Gastrocnemius medialis (tissue), 4 donors: ENCODE results near the gene GRIN3A. TPM values are rescaled to one million over a fixed set of nuclear protein-coding genes. Genes with fewer than 3 reads are reported as not detected.

Experiments
- ATAC-seq, 2 donors: fragments of 150-250 bp; one replicate each; pipeline ENCODE4 v1.9.1; 2016
- DNase-seq, 2 donors: peaks; one replicate each; pipeline ENCODE4 v3.0.0-alpha.2; 2019
- H3K27ac ChIP-seq, 4 donors: fragments of 200-600 bp; sonication (generic); 1 replicate in 1 of 4; 2 replicates in 3 of 4; pipeline ENCODE4 v1.5.1; 2016 to 2018; ENCODE audit warnings: mild to moderate bottlenecking in 2 of 4, moderate library complexity in 1 of 4
- H3K27me3 ChIP-seq, 3 donors: fragments of 200-600 bp; sonication (generic) in 2 of 3; 1 replicate in 1 of 3; 2 replicates in 2 of 3; pipeline versions ENCODE4 v1.5.1 to v1.6.0; 2016 to 2019; ENCODE audit warnings: mild to moderate bottlenecking in 1 of 3, moderate library complexity in 1 of 3
- H3K36me3 ChIP-seq, 2 donors: fragments of 200-600 bp; sonication (generic) in 1 of 2; one replicate each; pipeline ENCODE4 v1.5.1; 2017 to 2018
- H3K4me1 ChIP-seq, 2 donors: fragments of 200-600 bp; sonication (generic) in 1 of 2; one replicate each; pipeline ENCODE4 v1.5.1; 2016 to 2017; ENCODE audit warnings: mild to moderate bottlenecking in 2 of 2
- H3K4me3 ChIP-seq, 4 donors: fragments of 200-600 bp; sonication (generic) in 3 of 4; 1 replicate in 1 of 4; 2 replicates in 3 of 4; pipeline ENCODE4 v1.5.1; 2016 to 2019; ENCODE audit warnings: mild to moderate bottlenecking in 2 of 4
- H3K9me3 ChIP-seq, 3 donors: fragments of 200-600 bp; sonication (generic) in 2 of 3; 1 replicate in 1 of 3; 2 replicates in 2 of 3; pipeline ENCODE4 v1.5.1; 2016 to 2019
- POLR2A ChIP-seq, 2 donors: fragments of 450-650 bp; IDR thresholded peaks; one replicate each; pipeline ENCODE4 v1.6.1; 2017; ENCODE audit warnings: antibody characterized with exemption in 2 of 2, mild to moderate bottlenecking in 2 of 2, moderate library complexity in 2 of 2
- in situ Hi-C, 4 donors: fragments of 200-750 bp; cut with MboI; loops; one replicate each; pipeline versions ENCODE4 v1.15.0 to v1.8.0; 2017; ENCODE audit warnings: low sequenced_read_pairs in 4 of 4
- intact Hi-C: fragments of 100-400 bp; cut with DNase I; formaldehyde crosslinking; loops from one replicate; pipeline ENCODE4 v1.15.1; 2023; ENCODE audit warnings: low total_unique reads
- total RNA-seq, 4 donors: library from RNA; depleted of rRNA; stranded (reverse); fragments of >200 nt; gene quantifications; one replicate each; pipeline versions ENCODE4 v1.1.0 to v1.2.3, GENCODE V29; 2016
- TF ChIP-seq, protein P1 (sequence below), 5 experiments: fragments of 450-650 bp in 3 of 5; fragments of 200-600 bp in 2 of 5; sonication (generic) in 2 of 5; IDR thresholded peaks in 4 of 5; conservative IDR thresholded peaks in 1 of 5; 1 replicate in 4 of 5; 2 replicates in 1 of 5; pipeline ENCODE4 v1.5.1; 2016 to 2019; ENCODE audit warnings: antibody characterized with exemption in 5 of 5, mild to moderate bottlenecking in 3 of 5, moderate library complexity in 3 of 5

GRIN3A gene
- total RNA-seq, result not detected

DNA sequence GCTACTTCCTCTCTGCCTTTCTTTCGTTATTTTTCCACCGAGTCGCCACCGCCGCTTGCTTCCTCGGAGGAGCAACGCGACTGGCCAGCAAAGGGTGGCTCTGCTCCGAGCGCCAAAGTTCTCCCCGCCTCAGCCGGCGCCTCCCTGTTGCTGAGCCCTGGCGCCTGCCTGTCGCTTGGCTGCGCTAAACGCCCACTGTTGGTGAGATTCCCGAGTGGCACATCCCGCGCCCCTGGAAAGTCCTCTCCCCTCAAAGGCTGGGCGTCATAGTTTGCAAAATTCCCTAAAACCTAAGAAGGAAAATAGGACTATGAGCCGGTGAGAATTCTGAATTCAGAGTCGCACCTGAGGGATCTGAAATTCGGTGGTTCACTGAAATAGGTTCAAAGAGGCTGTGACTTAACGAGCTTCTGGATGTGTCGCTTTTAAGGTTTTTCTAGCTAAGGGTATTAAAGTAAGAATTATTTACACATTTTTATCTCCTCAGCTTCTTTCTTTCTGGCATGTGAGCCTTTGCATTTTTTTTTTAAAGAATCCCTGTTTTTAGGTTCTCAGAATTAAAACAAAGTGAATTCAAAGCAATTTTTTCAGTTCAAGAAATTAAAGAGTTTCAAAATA is at the start of gene GRIN3A:
GRIN3A (minus strand) TSS at position 82 of the 618 bp plus-strand sequence. CDS start 668 bp downstream, outside the sequence.
- DNase-seq, result no peak
- TF ChIP-seq, protein P1, sequence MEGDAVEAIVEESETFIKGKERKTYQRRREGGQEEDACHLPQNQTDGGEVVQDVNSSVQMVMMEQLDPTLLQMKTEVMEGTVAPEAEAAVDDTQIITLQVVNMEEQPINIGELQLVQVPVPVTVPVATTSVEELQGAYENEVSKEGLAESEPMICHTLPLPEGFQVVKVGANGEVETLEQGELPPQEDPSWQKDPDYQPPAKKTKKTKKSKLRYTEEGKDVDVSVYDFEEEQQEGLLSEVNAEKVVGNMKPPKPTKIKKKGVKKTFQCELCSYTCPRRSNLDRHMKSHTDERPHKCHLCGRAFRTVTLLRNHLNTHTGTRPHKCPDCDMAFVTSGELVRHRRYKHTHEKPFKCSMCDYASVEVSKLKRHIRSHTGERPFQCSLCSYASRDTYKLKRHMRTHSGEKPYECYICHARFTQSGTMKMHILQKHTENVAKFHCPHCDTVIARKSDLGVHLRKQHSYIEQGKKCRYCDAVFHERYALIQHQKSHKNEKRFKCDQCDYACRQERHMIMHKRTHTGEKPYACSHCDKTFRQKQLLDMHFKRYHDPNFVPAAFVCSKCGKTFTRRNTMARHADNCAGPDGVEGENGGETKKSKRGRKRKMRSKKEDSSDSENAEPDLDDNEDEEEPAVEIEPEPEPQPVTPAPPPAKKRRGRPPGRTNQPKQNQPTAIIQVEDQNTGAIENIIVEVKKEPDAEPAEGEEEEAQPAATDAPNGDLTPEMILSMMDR (IDR thresholded peaks at IDR 0.05 in 4 of 5, conservative IDR thresholded peaks at IDR 0.05 in 1 of 5), result no peak
- TF ChIP-seq POLR2A (IDR thresholded peaks at IDR 0.05), result no peak
- in situ Hi-C loops, result loop anchor here in 1 of 4 donors (10.0 kb wide), 1 partner anchor 56 kb away; no protein-coding TSS in a partner anchor

DNA sequence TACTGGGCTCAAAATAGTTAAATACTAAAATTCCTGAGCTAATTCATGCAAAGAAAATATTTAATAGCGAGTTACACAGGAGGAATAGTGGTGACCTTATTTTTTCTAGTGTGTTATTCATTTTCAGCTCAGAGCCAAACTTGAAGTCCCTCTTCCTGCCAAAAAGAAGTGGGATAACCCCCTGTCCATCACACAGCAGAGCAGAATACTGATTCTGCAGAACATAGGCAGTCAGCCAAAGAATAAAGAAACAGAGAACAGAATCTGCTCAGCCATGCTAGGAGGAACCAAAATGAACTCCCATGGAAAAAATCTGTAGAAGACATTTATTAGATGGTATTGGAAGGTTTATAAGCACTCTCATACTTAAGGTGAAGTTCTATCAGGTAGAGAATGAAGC is 49.4 kb upstream of the GRIN3A start:
- Histone ChIP-seq H3K4me3 (no peak overlapping the region), H3K36me3 (no peaks in the 10 kb centered on the region), H3K9me3 (no peaks in the 10 kb centered on the region), H3K27ac (no peak overlapping the region), H3K4me1 (no peaks in the 10 kb centered on the region), H3K27me3 (no peaks in the 10 kb centered on the region)
- in situ Hi-C loops (no loop called here), intact Hi-C loops (no loop called here)
- ATAC-seq (no peak), DNase-seq (no peak)
- TF ChIP-seq POLR2A (IDR thresholded peaks at IDR 0.05), result no peak
- TF ChIP-seq, protein P1 (IDR thresholded peaks at IDR 0.05 in 4 of 5, conservative IDR thresholded peaks at IDR 0.05 in 1 of 5), result no peak

More for the DNA sequence above, at the start of gene GRIN3A:
- H3K4me3 ChIP-seq, result peak within 1 kb of the TSS; percentile 38 to 55 (median 44)
- peaks cover 30 to 49% (median 42%) of the 10 kb centered on the region in 3 donors for H3K27me3 ChIP-seq
- H3K4me1 ChIP-seq, result no peaks in the 10 kb centered on the region
- H3K36me3 ChIP-seq, result no peaks in the 10 kb centered on the region
- H3K9me3 ChIP-seq, result no peaks in the 10 kb centered on the region
- H3K27ac ChIP-seq, result no peak within 1 kb of the TSS
- intact Hi-C loops, result no loop called here
- no peak for ATAC-seq

- H3K36me3 ChIP-seq, result no peaks in the 10 kb centered on the region
Observed at GRCh38 chr9:101778332-101778731, 39.9 kb upstream of the GRIN3A start.

DNA sequence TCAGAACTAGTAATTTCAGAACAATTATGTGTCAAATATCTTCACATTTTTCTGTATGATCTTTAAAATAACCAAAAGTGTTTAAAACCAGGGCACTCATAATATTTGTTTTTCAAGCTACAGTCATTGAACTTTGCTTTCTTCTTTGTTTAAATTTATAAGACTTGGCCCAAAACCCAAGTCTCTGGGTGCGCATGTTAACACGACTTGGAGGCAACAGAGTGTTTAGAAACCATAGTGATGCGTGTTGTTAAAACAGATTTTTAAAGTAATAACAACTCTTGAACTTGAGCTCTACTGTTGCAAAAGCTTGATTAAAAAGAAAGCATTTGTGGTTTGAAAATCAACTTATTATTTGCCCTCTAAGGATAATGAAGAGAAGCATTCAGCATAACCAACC is 26.0 kb upstream of the GRIN3A start:
- DNase-seq (no peak), ATAC-seq (no peak)
- Histone ChIP-seq H3K27ac (no peak overlapping the region), H3K4me3 (no peak overlapping the region), H3K9me3 (no peaks in the 10 kb centered on the region), H3K4me1 (no peaks in the 10 kb centered on the region), H3K27me3 (no peaks in the 10 kb centered on the region), H3K36me3 (no peaks in the 10 kb centered on the region)
- in situ Hi-C loops (no loop called here), intact Hi-C loops (no loop called here)
- no peak for TF ChIP-seq POLR2A (IDR thresholded peaks at IDR 0.05)
- TF ChIP-seq, protein P1 (IDR thresholded peaks at IDR 0.05 in 4 of 5, conservative IDR thresholded peaks at IDR 0.05 in 1 of 5), result no peak

More at GRCh38 chr9:101778332-101778731, 39.9 kb upstream of the GRIN3A start:
- no peak overlapping the region for H3K4me3 ChIP-seq
- TF ChIP-seq POLR2A (IDR thresholded peaks at IDR 0.05), result no peak
- TF ChIP-seq, protein P1 (IDR thresholded peaks at IDR 0.05 in 4 of 5, conservative IDR thresholded peaks at IDR 0.05 in 1 of 5), result no peak
- no peaks in the 10 kb centered on the region for H3K4me1 ChIP-seq
- H3K9me3 ChIP-seq, result no peaks in the 10 kb centered on the region
- DNase-seq (no peak), ATAC-seq (no peak)
- in situ Hi-C loops, result no loop called here
- H3K27me3 ChIP-seq, result no peaks in the 10 kb centered on the region
- intact Hi-C loops, result no loop called here
- no peak overlapping the region for H3K27ac ChIP-seq
